ENCODE results near the gene IGF2BP2.

IGF2BP2 gene

DNA sequence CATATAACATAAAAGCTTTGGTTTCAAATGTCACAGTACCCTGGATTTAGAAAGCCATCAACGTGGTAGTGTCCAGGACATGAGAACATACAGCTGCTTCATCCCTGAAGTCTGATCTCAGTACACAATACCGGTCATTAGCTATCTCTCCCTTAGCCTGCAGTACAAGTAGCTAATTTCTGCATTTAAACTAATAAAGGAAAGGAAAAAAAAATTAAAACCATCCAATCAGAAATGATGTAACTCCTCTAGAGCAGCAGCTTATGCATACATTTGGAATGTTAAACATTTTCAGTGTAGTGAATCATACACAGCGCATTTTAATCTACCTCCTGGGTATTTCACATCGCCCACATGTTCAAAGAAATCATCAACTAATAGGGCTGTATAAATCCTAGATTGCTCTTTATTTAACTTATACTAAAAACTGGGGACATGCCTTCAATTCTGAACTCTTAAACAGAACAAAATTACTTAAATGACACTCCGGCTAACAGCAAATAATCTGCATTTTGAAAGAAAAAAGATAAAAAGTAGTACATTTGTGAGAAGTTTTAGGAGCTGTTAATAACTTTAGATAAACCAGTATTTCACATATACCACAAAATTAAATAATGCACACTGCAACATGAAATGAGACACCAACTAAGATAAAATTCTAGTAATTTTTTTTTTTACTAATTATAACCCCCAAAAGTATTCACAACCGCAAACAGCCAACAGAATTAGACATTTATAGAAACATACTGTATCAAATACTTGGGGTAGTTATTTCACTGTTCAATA lies 3.7 kb downstream of the IGF2BP2 start:
- peak overlapping the region; percentile 85 for H3K27ac ChIP-seq (ENCODE audit: poor library complexity, severe bottlenecking)

DNA sequence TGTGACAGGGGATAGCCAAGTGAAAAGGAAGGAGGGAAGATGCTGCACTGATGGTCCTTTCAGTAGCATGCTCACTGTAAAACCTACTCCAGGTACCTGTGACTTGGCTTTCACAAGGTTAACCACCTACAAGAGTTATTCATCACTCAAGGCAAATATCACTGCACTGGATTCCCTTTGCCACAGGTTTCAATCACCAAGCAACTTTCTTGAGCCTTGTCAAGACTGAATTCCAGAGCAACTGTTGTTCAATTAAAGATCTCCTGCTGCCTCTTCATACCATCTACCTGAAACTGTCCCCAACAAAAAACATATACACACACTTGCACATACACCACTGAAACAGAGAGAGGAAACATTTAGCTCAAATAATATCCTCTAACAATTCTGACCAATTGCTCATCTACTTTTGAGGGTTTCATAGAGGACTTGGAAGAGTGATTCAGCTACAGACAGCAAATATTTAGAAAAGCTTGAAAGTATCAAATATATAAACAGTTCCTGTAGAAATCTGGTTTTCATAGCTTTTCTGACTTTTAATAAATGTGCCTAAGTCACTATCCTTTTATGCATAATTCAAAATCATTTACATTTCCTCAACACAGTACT lies 6.5 kb downstream of the IGF2BP2 start:
- Histone ChIP-seq H3K36me3 (ENCODE audit: low read depth) (peaks cover 19% of the 10 kb centered on the region), H3K4me3 (ENCODE audit: severe bottlenecking) (no peak overlapping the region), H3K4me1 (ENCODE audit: insufficient read depth, poor library complexity, severe bottlenecking) (peaks cover 83% of the 10 kb centered on the region), H3K27me3 (ENCODE audit: insufficient read depth, poor library complexity, severe bottlenecking) (no peaks in the 10 kb centered on the region), H3K27ac (ENCODE audit: poor library complexity, severe bottlenecking) (peak overlapping the region; percentile 85), H3K9me3 (ENCODE audit: severe bottlenecking) (no peaks in the 10 kb centered on the region)
- TF ChIP-seq, protein P1, sequence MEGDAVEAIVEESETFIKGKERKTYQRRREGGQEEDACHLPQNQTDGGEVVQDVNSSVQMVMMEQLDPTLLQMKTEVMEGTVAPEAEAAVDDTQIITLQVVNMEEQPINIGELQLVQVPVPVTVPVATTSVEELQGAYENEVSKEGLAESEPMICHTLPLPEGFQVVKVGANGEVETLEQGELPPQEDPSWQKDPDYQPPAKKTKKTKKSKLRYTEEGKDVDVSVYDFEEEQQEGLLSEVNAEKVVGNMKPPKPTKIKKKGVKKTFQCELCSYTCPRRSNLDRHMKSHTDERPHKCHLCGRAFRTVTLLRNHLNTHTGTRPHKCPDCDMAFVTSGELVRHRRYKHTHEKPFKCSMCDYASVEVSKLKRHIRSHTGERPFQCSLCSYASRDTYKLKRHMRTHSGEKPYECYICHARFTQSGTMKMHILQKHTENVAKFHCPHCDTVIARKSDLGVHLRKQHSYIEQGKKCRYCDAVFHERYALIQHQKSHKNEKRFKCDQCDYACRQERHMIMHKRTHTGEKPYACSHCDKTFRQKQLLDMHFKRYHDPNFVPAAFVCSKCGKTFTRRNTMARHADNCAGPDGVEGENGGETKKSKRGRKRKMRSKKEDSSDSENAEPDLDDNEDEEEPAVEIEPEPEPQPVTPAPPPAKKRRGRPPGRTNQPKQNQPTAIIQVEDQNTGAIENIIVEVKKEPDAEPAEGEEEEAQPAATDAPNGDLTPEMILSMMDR (IDR thresholded peaks at IDR 0.05; ENCODE audit: poor library complexity, severe bottlenecking): no peak
- peak; percentile 15; the same call in 2 of the 3 replicates for ATAC-seq (ENCODE audit: low read depth)
- DNase-seq (ENCODE audit: low spot score): no peak

More for the DNA sequence above, 3.7 kb downstream of the IGF2BP2 start:
- ATAC-seq (ENCODE audit: low read depth) (peak; percentile 50), DNase-seq (ENCODE audit: low spot score) (no peak)
- Histone ChIP-seq H3K9me3 (ENCODE audit: severe bottlenecking) (no peaks in the 10 kb centered on the region), H3K4me1 (ENCODE audit: insufficient read depth, poor library complexity, severe bottlenecking) (peaks cover 55% of the 10 kb centered on the region), H3K27me3 (ENCODE audit: insufficient read depth, poor library complexity, severe bottlenecking) (no peaks in the 10 kb centered on the region), H3K36me3 (ENCODE audit: low read depth) (peaks cover 12% of the 10 kb centered on the region), H3K4me3 (ENCODE audit: severe bottlenecking) (peak overlapping the region; percentile 95)
- TF ChIP-seq, protein P1 (IDR thresholded peaks at IDR 0.05; ENCODE audit: poor library complexity, severe bottlenecking): no peak

DNA sequence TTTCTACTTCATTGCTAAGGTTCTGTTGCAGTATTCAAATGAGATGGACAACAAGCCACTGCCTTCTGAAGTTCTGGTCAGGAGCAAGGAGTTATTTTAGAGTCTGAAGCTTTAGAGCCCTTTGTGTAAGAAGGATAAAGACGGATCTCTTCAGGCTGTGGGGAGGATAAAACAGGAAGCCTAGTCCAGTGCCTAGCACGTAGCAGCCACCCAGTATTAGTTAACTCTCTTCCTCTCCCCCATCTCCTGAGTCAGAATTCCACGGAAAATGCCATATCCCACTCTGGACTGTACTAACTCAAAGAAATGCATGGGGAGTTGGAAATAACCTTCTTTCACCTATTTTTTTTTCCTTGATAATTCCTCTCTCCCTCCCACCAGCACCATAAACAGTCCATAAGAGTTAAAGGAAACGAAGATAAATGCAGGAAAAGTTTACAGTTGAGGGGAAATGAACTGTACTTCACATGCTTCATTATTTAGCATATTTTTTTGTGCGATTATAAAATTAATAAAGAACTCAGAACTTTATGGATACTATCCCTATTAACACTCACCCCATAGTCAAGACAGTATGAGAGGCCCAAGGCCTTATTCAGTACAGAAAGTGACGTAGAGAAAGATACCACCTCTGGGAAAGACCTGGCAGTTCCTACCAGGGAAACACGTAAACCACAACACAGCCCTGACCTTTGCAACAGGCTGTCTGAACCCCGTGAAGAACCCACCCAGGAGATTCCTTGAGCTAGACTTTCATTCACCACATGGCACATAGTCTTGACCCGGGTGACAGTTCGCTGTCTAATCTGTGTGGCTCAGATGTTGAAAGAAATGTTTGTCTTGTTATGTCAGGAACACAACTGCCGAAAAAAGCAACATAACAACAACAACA lies 9.2 kb downstream of the IGF2BP2 start:
- ATAC-seq (ENCODE audit: low read depth) (peak; percentile 37; the same call in 2 of the 3 replicates), DNase-seq (ENCODE audit: low spot score) (no peak)
- TF ChIP-seq, protein P1 (IDR thresholded peaks at IDR 0.05; ENCODE audit: poor library complexity, severe bottlenecking): no peak
- peaks cover 81% of the 10 kb centered on the region for H3K4me1 ChIP-seq (ENCODE audit: insufficient read depth, poor library complexity, severe bottlenecking)
- peak overlapping the region; percentile 85 for H3K27ac ChIP-seq (ENCODE audit: poor library complexity, severe bottlenecking)
- no peak overlapping the region for H3K4me3 ChIP-seq (ENCODE audit: severe bottlenecking)
- H3K27me3 ChIP-seq (ENCODE audit: insufficient read depth, poor library complexity, severe bottlenecking): no peaks in the 10 kb centered on the region
- no peaks in the 10 kb centered on the region for H3K9me3 ChIP-seq (ENCODE audit: severe bottlenecking)
- peaks cover 19% of the 10 kb centered on the region; the same call in 1 of the 2 replicates for H3K36me3 ChIP-seq (ENCODE audit: low read depth)

DNA sequence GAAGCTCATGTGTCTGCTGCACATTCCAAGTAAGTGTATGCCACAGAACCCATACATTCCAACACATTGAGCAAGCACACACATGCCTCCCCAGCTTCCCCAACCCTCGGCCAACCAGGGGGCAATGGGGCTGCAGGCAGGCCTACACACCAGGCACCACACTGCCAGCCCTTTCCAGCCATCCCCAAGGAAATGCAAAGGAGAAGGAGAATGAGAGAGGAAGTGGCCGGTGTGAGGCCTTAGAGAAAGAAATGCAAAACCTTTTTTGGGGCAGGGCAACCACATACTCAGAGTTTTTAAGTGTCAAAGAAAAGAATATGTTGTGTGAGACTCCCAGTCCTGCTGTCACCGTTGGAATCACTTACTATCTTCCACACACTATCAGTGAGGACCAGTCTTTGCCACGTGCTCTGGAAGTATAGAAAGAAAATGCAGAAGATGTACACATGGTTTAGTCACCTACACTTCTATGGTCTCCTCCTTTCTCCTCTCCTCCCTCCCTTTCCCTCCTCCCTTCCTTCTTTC lies 11.1 kb downstream of the IGF2BP2 start:
- no peak overlapping the region for H3K4me3 ChIP-seq (ENCODE audit: severe bottlenecking)
- ATAC-seq (ENCODE audit: low read depth): peak; percentile 91

More for the DNA sequence above, 11.1 kb downstream of the IGF2BP2 start:
- Histone ChIP-seq H3K36me3 (ENCODE audit: low read depth) (peaks cover 19% of the 10 kb centered on the region; the same call in 1 of the 2 replicates), H3K9me3 (ENCODE audit: severe bottlenecking) (no peaks in the 10 kb centered on the region), H3K4me1 (ENCODE audit: insufficient read depth, poor library complexity, severe bottlenecking) (peaks cover 62% of the 10 kb centered on the region), H3K27me3 (ENCODE audit: insufficient read depth, poor library complexity, severe bottlenecking) (no peaks in the 10 kb centered on the region), H3K27ac (ENCODE audit: poor library complexity, severe bottlenecking) (peak overlapping the region; percentile 85)
- peak; percentile 71 for DNase-seq (ENCODE audit: low spot score)
- TF ChIP-seq, protein P1 (IDR thresholded peaks at IDR 0.05; ENCODE audit: poor library complexity, severe bottlenecking): no peak

Measured in RWPE2 (cell line).